Hepatocyte (in vitro differentiated cells): ENCODE measurements around the gene VWA8.

Experiments used
- CTCF ChIP-seq: fragments of 200-600 bp; sonication (generic); IDR thresholded peaks from 2 replicates; pipeline ENCODE4 v1.5.1; 2016; ENCODE audit warnings: antibody characterized with exemption, mild to moderate bottlenecking; ENCODE audit not compliant: poor library complexity
- EZH2phosphoT487 ChIP-seq: fragments of 200-600 bp; sonication (generic); IDR thresholded peaks from one replicate; pipeline ENCODE4 v1.6.1; 2018; ENCODE audit warnings: antibody characterized with exemption, mild to moderate bottlenecking, low read depth, moderate library complexity; ENCODE audit not compliant: unreplicated experiment, severe bottlenecking

DNA sequence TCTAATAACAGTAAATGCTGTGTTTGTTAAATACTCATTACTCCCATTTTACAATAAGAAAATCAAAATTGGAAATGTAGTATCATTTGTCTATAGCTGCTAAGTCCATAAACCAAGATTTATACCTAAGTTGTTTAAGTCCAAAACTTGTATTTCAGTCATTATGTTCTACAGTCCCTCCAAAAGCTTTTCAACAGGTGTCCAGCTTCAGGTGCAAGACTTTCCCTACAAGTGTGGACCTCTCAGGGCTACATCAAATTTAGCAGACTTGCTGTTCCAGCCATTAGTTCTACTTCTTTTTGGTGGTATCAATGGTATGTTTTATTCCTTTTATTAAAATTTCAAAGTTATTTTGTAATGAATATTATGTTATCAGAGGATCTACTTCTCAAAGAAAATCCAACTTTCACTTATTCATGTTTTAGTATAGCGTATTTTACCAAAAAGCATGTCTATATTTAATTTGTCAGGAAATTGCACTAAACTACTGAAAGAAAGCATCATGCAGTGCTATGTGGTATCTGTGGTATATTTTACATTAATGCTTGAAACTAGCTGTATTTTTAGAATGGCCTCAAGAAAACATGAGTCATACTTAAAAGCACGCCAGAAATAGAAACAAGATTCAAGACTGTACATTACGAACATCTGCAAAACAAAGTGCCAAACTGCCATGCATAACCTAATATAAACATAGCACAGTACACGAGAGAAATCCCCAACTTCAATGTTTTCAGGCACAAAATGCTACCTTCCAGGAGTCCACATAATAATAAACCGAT is 44.5 kb downstream of the VWA8 start:
- TF ChIP-seq CTCF (no peak), EZH2phosphoT487 (no peak)
